Measurements from ENCODE around the gene ARL8B. TPM values are rescaled to one million over a fixed set of nuclear protein-coding genes. Genes with fewer than 3 reads are reported as not detected.
A peak's percentile ranks its signal among the peaks of the same experiment; 100 is the strongest.

The ARL8B gene
- total RNA-seq (10 to 100 TPM; 26.5 to 36.2 TPM), polyA plus RNA-seq (10 to 100 TPM; 20.2 to 21.9 TPM)

DNA sequence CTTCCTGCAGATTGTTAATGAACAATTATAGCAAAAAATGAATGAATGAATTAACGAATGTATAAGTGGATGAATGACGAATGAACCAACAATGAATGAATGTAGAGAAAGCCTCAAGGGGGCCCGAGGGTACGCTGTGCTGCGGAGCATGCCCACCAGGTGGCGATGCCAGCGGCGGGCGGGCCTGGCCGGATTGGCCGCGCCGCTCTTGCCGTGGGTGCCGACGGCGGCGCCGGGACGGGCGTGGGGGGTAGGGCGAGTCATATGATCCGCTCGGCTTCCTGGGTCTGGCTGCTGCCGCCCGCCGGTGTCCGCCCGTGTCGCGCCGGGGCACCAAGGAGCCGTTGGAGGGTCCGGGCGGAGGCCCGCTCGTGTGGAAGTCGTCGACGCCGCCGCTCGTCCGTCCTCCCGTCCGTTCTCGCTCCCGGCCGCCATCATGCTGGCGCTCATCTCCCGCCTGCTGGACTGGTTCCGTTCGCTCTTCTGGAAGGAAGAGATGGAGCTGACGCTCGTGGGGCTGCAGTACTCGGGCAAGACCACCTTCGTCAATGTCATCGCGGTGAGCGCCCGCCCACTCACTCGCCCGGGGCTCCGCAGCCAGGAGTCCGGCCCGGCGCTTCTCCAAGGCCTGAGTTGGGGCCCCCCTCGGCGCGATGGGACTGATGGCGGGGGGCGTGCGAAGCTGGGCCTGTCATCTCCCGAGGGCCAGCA is at the start of gene ARL8B:
ARL8B (plus strand) TSS at position 263 of the 711 bp plus-strand sequence; CDS start at position 437, 174 bp downstream.
- Histone ChIP-seq H3K4me3 (ENCODE audit: low read depth in 1 of 3, low read length in 3 of 3) (peak within 1 kb of the TSS; percentile 89 to 96 (median 90)), H3K36me3 (ENCODE audit: control insufficient read depth in 4 of 4, insufficient read depth in 3 of 4, low read depth in 1 of 4, low read length in 3 of 4) (no peaks in the 10 kb centered on the region), H3K27me3 (ENCODE audit: control insufficient read depth in 4 of 4, insufficient read depth in 4 of 4, low read length in 3 of 4) (no peaks in the 10 kb centered on the region), H3K4me1 (ENCODE audit: control insufficient read depth in 4 of 4, insufficient read depth in 4 of 4, low read length in 3 of 4) (peaks cover 8 to 25% (median 21%) of the 10 kb centered on the region in 4 donors), H3K9ac (ENCODE audit: low read depth in 1 of 2, low read length in 2 of 2) (peak within 1 kb of the TSS; percentile 61 to 83), H3K9me3 (ENCODE audit: control insufficient read depth in 4 of 4, low read length in 3 of 4) (no peaks in the 10 kb centered on the region), H3K27ac (ENCODE audit: low read depth in 1 of 2, low read length in 2 of 2) (peak within 1 kb of the TSS; percentile 90 to 92)
- TF ChIP-seq, protein P1, sequence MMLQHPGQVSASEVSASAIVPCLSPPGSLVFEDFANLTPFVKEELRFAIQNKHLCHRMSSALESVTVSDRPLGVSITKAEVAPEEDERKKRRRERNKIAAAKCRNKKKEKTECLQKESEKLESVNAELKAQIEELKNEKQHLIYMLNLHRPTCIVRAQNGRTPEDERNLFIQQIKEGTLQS (IDR thresholded peaks at IDR 0.05) = no peak
- TF ChIP-seq, protein P2, sequence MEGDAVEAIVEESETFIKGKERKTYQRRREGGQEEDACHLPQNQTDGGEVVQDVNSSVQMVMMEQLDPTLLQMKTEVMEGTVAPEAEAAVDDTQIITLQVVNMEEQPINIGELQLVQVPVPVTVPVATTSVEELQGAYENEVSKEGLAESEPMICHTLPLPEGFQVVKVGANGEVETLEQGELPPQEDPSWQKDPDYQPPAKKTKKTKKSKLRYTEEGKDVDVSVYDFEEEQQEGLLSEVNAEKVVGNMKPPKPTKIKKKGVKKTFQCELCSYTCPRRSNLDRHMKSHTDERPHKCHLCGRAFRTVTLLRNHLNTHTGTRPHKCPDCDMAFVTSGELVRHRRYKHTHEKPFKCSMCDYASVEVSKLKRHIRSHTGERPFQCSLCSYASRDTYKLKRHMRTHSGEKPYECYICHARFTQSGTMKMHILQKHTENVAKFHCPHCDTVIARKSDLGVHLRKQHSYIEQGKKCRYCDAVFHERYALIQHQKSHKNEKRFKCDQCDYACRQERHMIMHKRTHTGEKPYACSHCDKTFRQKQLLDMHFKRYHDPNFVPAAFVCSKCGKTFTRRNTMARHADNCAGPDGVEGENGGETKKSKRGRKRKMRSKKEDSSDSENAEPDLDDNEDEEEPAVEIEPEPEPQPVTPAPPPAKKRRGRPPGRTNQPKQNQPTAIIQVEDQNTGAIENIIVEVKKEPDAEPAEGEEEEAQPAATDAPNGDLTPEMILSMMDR (IDR thresholded peaks at IDR 0.05; ENCODE audit: low read depth, low read length, missing input control) = peak; percentile 98
- TF ChIP-seq SP1 (IDR thresholded peaks at IDR 0.05) (no peak), FOXA2 (IDR thresholded peaks at IDR 0.05) (no peak), RAD21 (IDR thresholded peaks at IDR 0.05) (peak; percentile 62 to 79), RXRA (IDR thresholded peaks at IDR 0.05) (no peak), YY1 (IDR thresholded peaks at IDR 0.05) (peak; percentile 45), GABPA (IDR thresholded peaks at IDR 0.05 in 1 of 2, conservative IDR thresholded peaks at IDR 0.05 in 1 of 2) (peak in 1 of 2 donors; percentile 77)
- TF ChIP-seq, protein P3, sequence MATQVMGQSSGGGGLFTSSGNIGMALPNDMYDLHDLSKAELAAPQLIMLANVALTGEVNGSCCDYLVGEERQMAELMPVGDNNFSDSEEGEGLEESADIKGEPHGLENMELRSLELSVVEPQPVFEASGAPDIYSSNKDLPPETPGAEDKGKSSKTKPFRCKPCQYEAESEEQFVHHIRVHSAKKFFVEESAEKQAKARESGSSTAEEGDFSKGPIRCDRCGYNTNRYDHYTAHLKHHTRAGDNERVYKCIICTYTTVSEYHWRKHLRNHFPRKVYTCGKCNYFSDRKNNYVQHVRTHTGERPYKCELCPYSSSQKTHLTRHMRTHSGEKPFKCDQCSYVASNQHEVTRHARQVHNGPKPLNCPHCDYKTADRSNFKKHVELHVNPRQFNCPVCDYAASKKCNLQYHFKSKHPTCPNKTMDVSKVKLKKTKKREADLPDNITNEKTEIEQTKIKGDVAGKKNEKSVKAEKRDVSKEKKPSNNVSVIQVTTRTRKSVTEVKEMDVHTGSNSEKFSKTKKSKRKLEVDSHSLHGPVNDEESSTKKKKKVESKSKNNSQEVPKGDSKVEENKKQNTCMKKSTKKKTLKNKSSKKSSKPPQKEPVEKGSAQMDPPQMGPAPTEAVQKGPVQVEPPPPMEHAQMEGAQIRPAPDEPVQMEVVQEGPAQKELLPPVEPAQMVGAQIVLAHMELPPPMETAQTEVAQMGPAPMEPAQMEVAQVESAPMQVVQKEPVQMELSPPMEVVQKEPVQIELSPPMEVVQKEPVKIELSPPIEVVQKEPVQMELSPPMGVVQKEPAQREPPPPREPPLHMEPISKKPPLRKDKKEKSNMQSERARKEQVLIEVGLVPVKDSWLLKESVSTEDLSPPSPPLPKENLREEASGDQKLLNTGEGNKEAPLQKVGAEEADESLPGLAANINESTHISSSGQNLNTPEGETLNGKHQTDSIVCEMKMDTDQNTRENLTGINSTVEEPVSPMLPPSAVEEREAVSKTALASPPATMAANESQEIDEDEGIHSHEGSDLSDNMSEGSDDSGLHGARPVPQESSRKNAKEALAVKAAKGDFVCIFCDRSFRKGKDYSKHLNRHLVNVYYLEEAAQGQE (IDR thresholded peaks at IDR 0.05) = no peak
- TF ChIP-seq, protein P4, sequence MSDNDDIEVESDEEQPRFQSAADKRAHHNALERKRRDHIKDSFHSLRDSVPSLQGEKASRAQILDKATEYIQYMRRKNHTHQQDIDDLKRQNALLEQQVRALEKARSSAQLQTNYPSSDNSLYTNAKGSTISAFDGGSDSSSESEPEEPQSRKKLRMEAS (IDR thresholded peaks at IDR 0.05) = no peak
- under 1% methylated on average over 74 of the region's 74 CpGs for WGBS
- DNase-seq (ENCODE audit: low spot score) = peak; percentile 91

DNA sequence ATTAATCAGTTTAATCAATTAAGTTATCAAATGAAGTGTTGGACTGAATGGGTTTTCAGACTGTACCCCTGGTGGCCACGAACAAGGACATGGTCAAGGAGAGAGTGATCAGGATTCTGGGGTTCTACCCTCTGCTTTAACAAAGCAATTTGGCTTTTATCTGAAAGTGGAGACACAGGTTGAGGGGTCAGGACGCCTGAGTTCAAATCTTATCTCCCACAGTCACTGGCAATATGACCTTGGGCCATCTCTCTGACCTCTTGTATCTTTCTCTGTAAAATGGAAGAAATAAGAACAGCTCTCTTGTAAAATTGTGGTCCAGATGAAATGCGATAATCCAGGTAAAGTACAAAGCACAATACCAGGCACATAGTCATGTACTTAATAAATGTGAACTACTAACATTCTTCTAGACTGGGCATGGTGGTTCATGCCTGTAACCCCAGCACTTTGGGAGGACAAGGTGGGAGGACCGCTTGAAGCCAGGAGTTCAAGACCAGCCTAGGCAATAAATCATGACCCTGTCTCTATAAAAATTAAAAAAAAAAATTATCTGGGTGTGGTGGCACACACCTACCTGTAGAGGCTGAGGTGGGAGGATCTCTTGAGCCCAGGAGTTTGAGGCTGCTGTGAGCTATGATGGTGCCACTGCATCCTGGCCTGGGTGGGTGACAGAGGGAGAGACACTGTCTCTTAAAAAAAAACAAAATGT is 48.6 kb upstream of the ARL8B start:
- WGBS = 76% methylated on average over 4 of the region's 4 CpGs
- Histone ChIP-seq H3K9me3 (ENCODE audit: control insufficient read depth in 4 of 4, low read length in 3 of 4) (no peaks in the 10 kb centered on the region), H3K4me3 (ENCODE audit: low read depth in 1 of 3, low read length in 3 of 3) (no peak overlapping the region), H3K36me3 (ENCODE audit: control insufficient read depth in 4 of 4, insufficient read depth in 3 of 4, low read depth in 1 of 4, low read length in 3 of 4) (no peaks in the 10 kb centered on the region), H3K27me3 (ENCODE audit: control insufficient read depth in 4 of 4, insufficient read depth in 4 of 4, low read length in 3 of 4) (no peaks in the 10 kb centered on the region), H3K27ac (ENCODE audit: low read depth in 1 of 2, low read length in 2 of 2) (no peak overlapping the region), H3K4me1 (ENCODE audit: control insufficient read depth in 4 of 4, insufficient read depth in 4 of 4, low read length in 3 of 4) (peaks cover 0 to 4% (median 0%) of the 10 kb centered on the region in 4 donors), H3K9ac (ENCODE audit: low read depth in 1 of 2, low read length in 2 of 2) (no peak overlapping the region)
- no peak for DNase-seq (ENCODE audit: low spot score)
- TF ChIP-seq FOXA1 (IDR thresholded peaks at IDR 0.05) (no peak), HNF4A (conservative IDR thresholded peaks at IDR 0.05) (no peak), SP1 (IDR thresholded peaks at IDR 0.05) (no peak), RXRA (IDR thresholded peaks at IDR 0.05) (no peak), JUND (IDR thresholded peaks at IDR 0.05) (no peak)
- TF ChIP-seq, protein P4 (IDR thresholded peaks at IDR 0.05) = no peak

Measured in liver (tissue), 9 donors.